Duodenal mucosa (tissue), 2 donors: ENCODE measurements around the gene FAM216A.
"Not testable (repeated sequence)": the region's sequence is repeated elsewhere in the genome, so short reads cannot be mapped to it uniquely, and the experiment has no call there.

Experiments used
- H3K27ac ChIP-seq: one replicate; pipeline ENCODE4 v1.7.0; 2013; ENCODE audit warnings: low read depth, low read length
- H3K27me3 ChIP-seq, 2 donors: one replicate each; pipeline ENCODE4 v1.7.0; 2013; ENCODE audit warnings: low read length in 2 of 2, control low read depth in 1 of 2; ENCODE audit not compliant: insufficient read depth in 2 of 2, control insufficient read depth in 1 of 2
- H3K36me3 ChIP-seq, 2 donors: one replicate each; pipeline ENCODE4 v1.7.0; 2013; ENCODE audit warnings: low read length in 2 of 2, control low read depth in 1 of 2; ENCODE audit not compliant: insufficient read depth in 2 of 2, control insufficient read depth in 1 of 2
- H3K4me1 ChIP-seq, 2 donors: one replicate each; pipeline ENCODE4 v1.7.0; 2013; ENCODE audit warnings: low read length in 2 of 2, control low read depth in 1 of 2; ENCODE audit not compliant: insufficient read depth in 2 of 2, control insufficient read depth in 1 of 2
- H3K4me3 ChIP-seq, 2 donors: one replicate each; pipeline ENCODE4 v1.7.0; 2013; ENCODE audit warnings: low read length in 2 of 2, low read depth in 1 of 2
- H3K9ac ChIP-seq, 2 donors: one replicate each; pipeline ENCODE4 v1.7.0; 2013; ENCODE audit warnings: low read length in 2 of 2, low read depth in 1 of 2
- H3K9me3 ChIP-seq, 2 donors: one replicate each; pipeline ENCODE4 v1.7.0; 2013; ENCODE audit warnings: low read length in 2 of 2, control low read depth in 1 of 2; ENCODE audit not compliant: control insufficient read depth in 1 of 2

FAM216A gene

DNA sequence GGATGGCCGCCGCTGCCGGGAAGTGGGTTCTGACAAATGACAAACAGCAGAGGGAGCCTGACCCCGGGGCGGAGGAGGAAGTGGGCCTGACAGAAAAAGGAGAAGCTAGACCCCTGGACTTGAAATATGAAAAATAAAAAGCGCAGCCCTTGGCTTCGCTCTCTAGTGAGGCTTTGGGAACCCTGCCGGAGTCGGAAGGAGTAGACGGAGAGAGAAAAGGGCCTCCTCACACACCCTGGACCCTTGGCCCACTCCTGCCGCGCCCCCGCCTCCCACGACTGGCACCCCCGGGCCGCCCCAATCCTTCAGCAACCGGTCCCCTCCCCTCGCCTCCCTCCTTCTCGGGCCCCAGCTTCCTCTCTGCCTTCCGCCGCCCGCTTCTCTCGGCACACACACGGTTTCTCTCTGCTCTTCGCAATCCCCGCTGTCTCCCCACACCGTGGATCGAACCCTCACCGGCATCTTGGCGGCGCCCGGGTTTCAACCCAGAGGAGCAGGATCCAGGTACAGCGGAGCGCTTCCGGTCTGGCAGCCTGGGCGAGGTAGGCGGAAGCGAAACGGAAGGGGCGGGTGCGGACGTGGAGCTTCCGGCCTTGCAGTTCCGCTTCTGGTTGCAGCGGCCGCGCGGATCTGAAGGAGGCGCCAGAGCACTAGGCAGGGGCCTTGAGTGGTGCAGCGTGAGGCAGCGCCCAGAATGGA, 18.7 kb upstream of the FAM216A start, which contains the start of gene ARPC3:
Gene ARPC3 (minus strand): TSS at position 539 of the 699 bp plus-strand sequence. CDS start 77 bp downstream, at position 462.
- H3K27ac ChIP-seq: peak within 1 kb of the TSS; percentile 92
- peak within 1 kb of the TSS; percentile 85 to 97 for H3K9ac ChIP-seq
- no peaks in the 10 kb centered on the region for H3K27me3 ChIP-seq
- H3K36me3 ChIP-seq: peaks cover 6 to 9% of the 10 kb centered on the region in 2 donors
- H3K9me3 ChIP-seq: no peaks in the 10 kb centered on the region
- peaks cover 0 to 15% of the 10 kb centered on the region in 2 donors for H3K4me1 ChIP-seq
- peak within 1 kb of the TSS; percentile 92 for H3K4me3 ChIP-seq

- no peak overlapping the region for H3K4me3 ChIP-seq
- H3K27ac ChIP-seq: no peak overlapping the region
- H3K9ac ChIP-seq: no peak overlapping the region
- no peaks in the 10 kb centered on the region for H3K9me3 ChIP-seq
- H3K4me1 ChIP-seq: peaks cover 0 to 15% of the 10 kb centered on the region in 2 donors
- H3K36me3 ChIP-seq: peaks cover 0 to 3% of the 10 kb centered on the region in 2 donors
- no peaks in the 10 kb centered on the region for H3K27me3 ChIP-seq
These were observed 17.4 kb upstream of the FAM216A start for GRCh38 chr12:110451263-110451662.

DNA sequence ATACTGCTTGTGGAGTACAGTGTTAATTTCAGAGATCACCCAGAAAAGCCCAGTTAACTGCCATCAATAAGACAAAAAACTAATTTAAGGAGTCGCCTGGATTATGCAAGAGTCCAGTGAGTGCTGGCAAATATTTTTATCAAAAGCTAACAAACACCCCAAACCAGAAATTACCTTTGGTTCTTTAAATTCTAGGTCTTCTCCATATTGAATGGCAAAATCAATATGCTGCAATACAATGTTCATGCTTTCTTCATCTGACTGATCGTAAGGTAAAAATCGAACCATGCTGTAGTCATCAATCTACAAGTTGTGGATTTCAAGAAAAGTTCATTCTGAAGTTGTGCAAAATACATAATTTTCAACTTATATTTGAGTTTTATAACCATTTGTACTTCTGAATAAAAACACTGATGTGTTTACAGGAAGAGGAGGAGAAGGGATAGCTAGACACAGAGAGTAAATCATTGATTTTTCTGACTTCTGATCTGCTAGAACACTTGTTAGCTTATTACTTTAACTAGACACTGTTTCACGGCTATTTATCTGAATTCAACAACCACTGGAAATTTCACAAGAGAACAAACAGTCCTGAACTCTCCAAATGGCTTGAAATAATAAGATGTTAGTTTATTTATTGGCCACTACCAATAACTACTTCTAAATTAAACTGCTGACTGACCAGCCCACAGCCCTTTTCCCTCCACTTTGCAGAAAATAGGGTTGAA, 14.9 kb upstream of the FAM216A start:
- H3K4me3 ChIP-seq: no peak overlapping the region
- no peak overlapping the region for H3K9ac ChIP-seq
- no peaks in the 10 kb centered on the region for H3K36me3 ChIP-seq
- H3K27me3 ChIP-seq: no peaks in the 10 kb centered on the region
- H3K4me1 ChIP-seq: peaks cover 0 to 8% of the 10 kb centered on the region in 2 donors
- H3K9me3 ChIP-seq: no peaks in the 10 kb centered on the region
- H3K27ac ChIP-seq: no peak overlapping the region

- Histone ChIP-seq H3K9ac (no peak overlapping the region), H3K27me3 (no peaks in the 10 kb centered on the region), H3K4me3 (no peak overlapping the region), H3K27ac (no peak overlapping the region), H3K36me3 (peaks cover 2 to 4% of the 10 kb centered on the region in 2 donors), H3K4me1 (no peaks in the 10 kb centered on the region), H3K9me3 (no peaks in the 10 kb centered on the region)
These were observed 9.9 kb upstream of the FAM216A start for GRCh38 chr12:110458756-110459155.

GRCh38 chr12:110461189-110461588, 7.5 kb upstream of the FAM216A start:
- H3K36me3 ChIP-seq: peaks cover 7 to 12% of the 10 kb centered on the region in 2 donors
- H3K4me1 ChIP-seq, H3K9me3 ChIP-seq, H3K27ac ChIP-seq, H3K4me3 ChIP-seq, H3K9ac ChIP-seq, H3K27me3 ChIP-seq: not testable (repeated sequence)

- H3K4me1 ChIP-seq: peaks cover 5 to 16% of the 10 kb centered on the region in 2 donors
- no peak overlapping the region for H3K27ac ChIP-seq
- no peak overlapping the region for H3K4me3 ChIP-seq
- H3K36me3 ChIP-seq: peaks cover 7 to 12% of the 10 kb centered on the region in 2 donors
- no peaks in the 10 kb centered on the region for H3K27me3 ChIP-seq
- H3K9me3 ChIP-seq: no peaks in the 10 kb centered on the region
- no peak overlapping the region for H3K9ac ChIP-seq
These were observed 3.6 kb upstream of the FAM216A start for GRCh38 chr12:110465024-110465423.

DNA sequence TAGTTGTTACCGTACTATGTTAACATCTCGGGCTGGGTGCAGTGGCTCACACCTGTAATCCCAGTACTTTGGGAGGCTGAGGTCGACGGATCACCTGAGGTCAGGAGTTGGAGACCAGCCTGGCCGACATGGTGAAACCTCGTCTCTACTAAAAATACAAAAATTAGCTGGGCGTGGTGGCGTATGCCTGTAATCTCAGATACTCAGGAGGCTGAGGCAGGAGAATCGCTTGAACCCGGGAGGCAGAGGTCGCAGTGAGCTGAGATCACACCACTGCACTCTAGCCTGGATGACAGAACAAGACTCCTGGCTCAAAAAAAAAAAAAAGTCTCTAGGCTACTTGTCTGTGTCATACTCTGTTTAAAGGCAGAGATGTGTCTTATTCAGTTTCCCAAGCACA, 2.9 kb upstream of the FAM216A start:
- not testable (repeated sequence) for H3K27me3 ChIP-seq, H3K27ac ChIP-seq, H3K9ac ChIP-seq

GRCh38 chr12:110466791-110467190, 1.9 kb upstream of the FAM216A start:
- Histone ChIP-seq H3K27me3 (no peaks in the 10 kb centered on the region), H3K27ac (no peak overlapping the region), H3K9ac (peak overlapping the region; percentile 78 to 89), H3K4me1 (peaks cover 5 to 16% of the 10 kb centered on the region in 2 donors), H3K36me3 (peaks cover 7 to 10% of the 10 kb centered on the region in 2 donors), H3K9me3 (no peaks in the 10 kb centered on the region), H3K4me3 (peak overlapping the region in 1 of 2 donors; percentile 94)

More for the DNA sequence above, 2.9 kb upstream of the FAM216A start:
- H3K9me3 ChIP-seq, H3K4me3 ChIP-seq: not testable (repeated sequence)
- Histone ChIP-seq H3K36me3 (peaks cover 7 to 10% of the 10 kb centered on the region in 2 donors), H3K4me1 (peaks cover 5 to 16% of the 10 kb centered on the region in 2 donors)

GRCh38 chr12:110467847-110468213, 815 bp upstream of the FAM216A start:
- Histone ChIP-seq H3K27ac (no peak overlapping the region), H3K9me3 (no peaks in the 10 kb centered on the region), H3K4me1 (peaks cover 5 to 16% of the 10 kb centered on the region in 2 donors), H3K4me3 (peak overlapping the region; percentile 94 to 97), H3K27me3 (no peaks in the 10 kb centered on the region), H3K9ac (peak overlapping the region; percentile 78 to 89), H3K36me3 (peaks cover 4 to 10% of the 10 kb centered on the region in 2 donors)

DNA sequence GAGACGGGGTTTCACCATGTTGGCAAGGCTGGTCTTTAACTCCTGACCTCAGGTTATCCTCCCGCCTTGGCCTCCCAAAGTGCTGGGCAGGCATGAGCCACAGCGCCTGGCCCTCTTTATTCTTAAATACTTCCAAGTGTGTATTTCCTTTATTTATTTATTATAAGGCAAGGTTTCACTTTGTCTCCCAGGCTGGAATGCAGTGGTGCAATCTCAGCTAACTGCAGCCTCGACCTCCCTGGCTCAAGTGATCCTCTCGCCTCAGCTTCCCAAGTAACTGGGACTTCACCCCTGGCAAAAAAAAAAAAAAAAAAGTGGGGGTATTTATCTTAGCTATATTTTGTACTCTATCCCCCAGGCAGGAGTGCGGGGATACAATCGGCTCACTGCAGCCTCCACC, 6.8 kb downstream of the FAM216A start:
- Histone ChIP-seq H3K4me3 (no peak overlapping the region), H3K9me3 (no peaks in the 10 kb centered on the region), H3K27me3 (no peaks in the 10 kb centered on the region)

More for the DNA sequence above, 6.8 kb downstream of the FAM216A start:
- no peak overlapping the region for H3K27ac ChIP-seq
- no peaks in the 10 kb centered on the region for H3K36me3 ChIP-seq
- no peak overlapping the region for H3K9ac ChIP-seq
- H3K4me1 ChIP-seq: no peaks in the 10 kb centered on the region
